HG03469 (cell line): ENCODE results near the gene TOX2.

Experiments
- ATAC-seq: cut with Tn5 transposase; IDR thresholded peaks from one replicate; pipeline ENCODE4 v1.9.1; 2021; ENCODE audit warnings: mild to moderate bottlenecking, moderate library complexity, moderate number of reproducible peaks; ENCODE audit not compliant: unreplicated experiment

The TOX2 gene

GRCh38 chr20:44092551-44093248, 178.0 kb downstream of the TOX2 start:
- ATAC-seq = no peak

DNA sequence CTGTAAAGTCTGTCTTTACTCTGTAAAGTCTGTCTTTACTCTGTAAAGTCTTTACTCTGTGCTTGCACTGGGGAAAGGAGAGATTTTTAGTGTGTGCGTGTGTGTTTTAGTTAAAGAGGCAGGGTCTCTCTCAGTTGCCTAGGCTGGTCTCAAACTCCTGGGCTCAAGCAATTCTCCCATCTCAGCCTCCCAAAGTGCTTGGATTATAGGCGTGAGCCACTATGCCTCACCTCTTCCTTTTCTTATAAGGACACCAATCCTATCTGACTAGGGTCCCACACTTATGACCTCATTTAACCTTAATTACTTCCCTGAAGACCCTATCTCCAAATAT, 178.6 kb downstream of the TOX2 start:
- ATAC-seq = no peak

- no peak for ATAC-seq
Measured at GRCh38 chr20:44095831-44096230, 181.2 kb downstream of the TOX2 start.

GRCh38 chr20:44097521-44098255, 183.0 kb downstream of the TOX2 start:
- ATAC-seq = no peak

GRCh38 chr20:44098256-44098630, 183.6 kb downstream of the TOX2 start:
- ATAC-seq = no peak

DNA sequence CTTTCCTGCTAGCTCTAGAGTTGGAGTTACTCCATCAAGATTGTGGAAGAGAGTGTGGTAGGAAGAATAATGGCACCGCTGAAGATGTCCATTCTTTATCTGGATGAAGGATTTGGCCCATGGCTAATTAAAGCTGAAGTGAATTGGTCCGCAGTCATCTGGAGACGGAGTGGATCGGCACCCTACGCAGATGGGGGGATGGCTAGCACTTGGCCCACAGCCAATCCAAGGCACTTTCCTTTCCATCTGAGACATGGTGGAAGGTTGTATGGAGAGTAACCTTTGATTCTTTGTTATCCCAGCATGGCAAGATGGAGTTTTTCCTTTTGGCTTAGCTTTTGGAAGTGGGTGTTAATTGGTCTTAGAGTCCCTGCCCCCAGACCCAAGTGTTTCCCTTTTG, 184.0 kb downstream of the TOX2 start:
- ATAC-seq = no peak

- no peak for ATAC-seq
Measured at GRCh38 chr20:44099832-44100231, 185.2 kb downstream of the TOX2 start.

DNA sequence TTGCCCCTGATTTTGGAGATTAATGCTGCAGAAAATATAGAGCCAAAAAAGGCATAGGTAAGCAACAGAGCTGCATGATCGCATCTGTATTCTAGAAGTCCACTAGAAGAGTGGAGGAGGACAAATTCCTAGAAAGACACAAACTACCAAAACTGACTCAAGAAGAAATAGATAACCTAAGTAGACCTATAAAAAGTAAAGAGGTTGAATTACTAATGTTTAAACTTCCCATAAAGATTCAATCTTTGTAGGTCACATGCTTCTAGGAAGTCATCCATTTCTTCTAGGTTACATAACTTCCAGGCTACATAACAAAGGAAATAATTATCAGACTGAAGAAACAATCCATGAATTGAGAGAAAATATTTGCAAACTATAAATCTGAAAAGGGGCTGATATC, 187.9 kb downstream of the TOX2 start:
- ATAC-seq = no peak

GRCh38 chr20:44104798-44105517, 190.3 kb downstream of the TOX2 start:
- ATAC-seq = no peak

DNA sequence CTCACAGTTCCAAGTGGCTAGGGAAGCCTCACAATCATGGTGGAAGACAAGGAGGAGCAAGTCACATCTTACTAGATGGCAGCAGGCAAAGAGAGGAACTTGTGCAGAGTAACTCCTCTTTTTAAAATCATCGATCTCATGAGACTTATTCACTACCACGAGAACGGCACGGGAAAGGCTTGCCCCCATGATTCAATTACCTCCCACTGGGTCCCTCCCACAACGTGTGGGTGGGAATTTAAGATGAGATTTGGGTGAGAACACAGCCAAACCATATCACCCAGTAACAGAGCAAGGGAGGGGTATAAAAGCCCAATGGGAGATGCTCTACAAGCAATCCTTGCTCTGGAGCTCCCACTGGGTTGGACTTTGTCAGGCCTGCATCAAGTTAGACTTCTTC, 192.0 kb downstream of the TOX2 start:
- no peak for ATAC-seq

DNA sequence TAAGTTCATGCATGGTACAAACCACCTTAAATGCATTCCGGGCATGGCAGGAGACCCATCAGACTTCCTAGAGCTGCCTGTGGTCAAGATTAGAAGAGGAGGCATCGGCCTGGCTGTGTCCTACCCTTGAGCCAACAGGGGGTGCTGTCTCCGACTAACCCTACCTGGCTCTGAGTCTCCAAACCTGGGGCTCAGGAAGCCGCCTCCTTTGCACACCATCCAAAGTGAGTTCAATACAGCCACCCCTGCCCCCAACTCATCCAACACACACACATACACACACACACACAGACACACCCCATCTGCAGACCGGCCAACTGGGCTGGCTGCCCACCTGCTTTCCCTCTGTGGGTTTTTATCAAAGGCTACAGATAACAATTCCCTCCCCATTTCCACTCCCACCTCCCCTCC, 195.3 kb downstream of the TOX2 start:
- no peak for ATAC-seq

DNA sequence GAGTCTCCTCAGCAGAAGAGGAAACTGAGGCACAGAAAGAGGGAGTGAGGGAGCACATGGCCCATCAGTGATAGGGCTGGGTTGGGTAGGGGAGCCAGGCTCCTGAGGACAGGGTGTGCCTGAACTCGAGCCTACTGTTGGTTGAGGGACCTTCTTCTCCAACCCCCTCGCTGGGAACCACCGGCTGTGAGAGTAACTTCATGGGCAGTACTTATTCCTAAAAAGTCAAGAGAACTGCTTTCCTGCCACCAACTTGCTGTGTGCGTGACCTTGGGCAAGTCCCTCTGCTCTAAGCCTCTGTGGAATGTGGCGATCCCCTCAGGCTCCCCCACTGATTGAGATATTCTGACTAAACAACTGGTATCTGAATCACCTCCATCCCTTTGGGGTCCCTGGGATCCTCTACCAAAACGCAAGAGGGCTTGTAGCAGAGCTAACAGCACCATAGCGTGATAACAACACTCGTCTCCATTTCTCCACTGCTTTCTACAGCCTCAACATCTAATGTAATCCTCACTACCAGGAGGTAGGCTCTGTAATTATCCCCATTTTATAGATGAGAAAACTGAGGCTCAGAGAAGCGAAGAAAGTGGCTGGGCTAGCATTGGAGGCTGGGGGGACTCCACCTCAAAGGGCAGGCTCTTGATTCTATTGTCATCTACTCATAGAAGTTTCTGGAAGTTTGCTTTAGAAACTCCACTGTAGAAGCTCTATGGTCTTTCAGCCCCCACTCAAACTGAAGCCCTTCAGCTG, 196.3 kb downstream of the TOX2 start:
- ATAC-seq = no peak

DNA sequence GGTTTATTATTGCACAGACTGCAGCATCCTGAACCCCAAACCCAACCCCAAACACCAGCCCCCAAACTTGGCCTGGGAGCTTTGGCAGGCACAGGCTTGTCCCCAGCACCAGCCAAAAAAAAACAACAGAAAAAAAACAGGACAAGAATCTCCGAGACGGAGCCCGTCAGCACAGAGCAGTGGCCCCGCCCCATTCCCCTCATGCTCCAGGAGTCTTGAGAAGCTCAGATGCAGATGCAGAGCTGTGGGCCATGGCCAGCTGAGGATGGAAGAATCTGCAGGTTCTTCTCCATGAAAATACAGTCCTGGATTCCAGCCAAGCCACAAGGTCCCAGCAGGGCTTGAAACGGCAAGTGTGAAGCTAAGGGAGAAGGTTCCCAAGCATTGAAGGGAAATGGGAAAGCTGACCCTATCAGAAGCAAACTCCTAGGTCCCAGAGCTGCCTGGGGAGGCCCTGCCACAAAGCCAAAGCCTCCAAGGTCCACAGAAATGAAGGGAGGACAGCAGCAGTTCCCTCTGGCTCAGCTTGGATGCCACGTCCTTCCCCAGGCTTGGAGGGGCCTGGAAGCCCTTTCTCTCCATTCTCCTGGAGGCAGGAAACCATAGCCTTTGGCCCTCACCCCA, 197.2 kb downstream of the TOX2 start:
- no peak for ATAC-seq

- ATAC-seq = no peak
Measured at GRCh38 chr20:44112456-44112855, 197.8 kb downstream of the TOX2 start.

GRCh38 chr20:44112889-44113617, 198.4 kb downstream of the TOX2 start:
- ATAC-seq = no peak

GRCh38 chr20:44113618-44114376, 199.1 kb downstream of the TOX2 start:
- ATAC-seq = no peak

- ATAC-seq = no peak
Measured at GRCh38 chr20:44115181-44115580, 200.5 kb downstream of the TOX2 start.

DNA sequence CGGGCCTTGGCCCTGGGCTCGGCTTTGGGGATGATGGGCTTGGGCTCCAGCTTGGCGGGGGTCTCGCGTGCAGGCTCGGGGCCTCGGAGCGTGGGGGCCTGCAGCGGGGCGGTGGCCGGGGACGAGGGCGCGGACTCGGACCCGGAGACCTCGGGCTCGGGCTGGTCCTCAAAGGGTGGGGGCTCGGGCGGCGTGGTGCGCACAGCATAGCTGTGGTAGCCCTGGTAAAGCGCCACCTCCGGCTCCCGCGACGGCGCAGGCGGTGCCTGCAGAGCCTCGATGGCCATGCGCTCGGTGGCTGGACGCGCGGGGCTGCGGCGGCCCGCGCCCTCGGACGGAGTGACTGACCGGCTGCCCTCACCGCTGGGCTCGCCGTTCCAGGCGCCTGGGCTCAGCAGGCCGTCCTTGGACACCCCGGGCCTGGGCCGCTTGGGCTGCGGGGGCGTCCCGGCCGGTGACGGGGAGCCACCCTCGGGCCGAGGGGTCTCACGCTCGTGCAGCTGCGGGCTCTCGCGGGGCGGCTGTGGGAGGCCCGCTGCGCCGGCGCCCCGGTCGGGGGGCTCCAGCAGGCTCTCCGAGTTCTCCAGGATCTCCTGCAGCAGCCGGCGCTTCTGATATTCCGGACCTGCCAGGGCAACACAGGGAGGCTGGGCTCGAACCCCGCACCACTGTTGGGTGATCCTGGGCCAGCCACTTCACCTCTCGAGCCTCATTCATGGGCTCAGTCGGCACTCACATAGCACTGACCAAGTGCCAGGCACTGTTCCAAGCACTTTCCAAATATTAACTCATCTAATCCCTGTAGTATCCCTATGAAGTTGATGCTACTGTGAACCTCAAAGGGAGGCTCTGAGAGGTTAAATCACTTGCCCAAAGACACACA, 201.4 kb downstream of the TOX2 start:
- ATAC-seq = no peak
